GM21515 (cell line): ENCODE measurements around the gene DGKI.

ENCODE experiments used
- ATAC-seq: cut with Tn5 transposase; IDR thresholded peaks from one replicate; pipeline ENCODE4 v1.9.1; 2021; ENCODE audit not compliant: unreplicated experiment

Gene DGKI

DNA sequence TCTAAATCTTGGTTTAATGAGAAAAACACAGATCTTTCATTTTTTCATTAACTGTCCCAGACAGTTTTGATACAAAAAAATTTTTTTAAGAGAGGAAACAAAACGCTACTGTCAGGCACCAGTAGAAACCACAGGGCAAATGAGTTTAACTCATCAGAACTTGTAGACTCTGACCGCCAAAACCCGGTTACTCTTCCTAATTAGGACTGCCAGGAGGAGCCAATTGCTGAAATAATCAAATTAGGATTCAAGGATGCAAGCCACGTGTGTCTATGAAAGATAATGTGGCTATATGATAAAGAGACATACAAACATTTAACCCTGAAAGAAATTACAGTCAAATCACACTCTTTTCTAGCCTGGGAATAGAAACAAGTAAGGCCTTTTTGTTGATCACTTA is 154.4 kb downstream of the DGKI start:
- no peak for ATAC-seq

DNA sequence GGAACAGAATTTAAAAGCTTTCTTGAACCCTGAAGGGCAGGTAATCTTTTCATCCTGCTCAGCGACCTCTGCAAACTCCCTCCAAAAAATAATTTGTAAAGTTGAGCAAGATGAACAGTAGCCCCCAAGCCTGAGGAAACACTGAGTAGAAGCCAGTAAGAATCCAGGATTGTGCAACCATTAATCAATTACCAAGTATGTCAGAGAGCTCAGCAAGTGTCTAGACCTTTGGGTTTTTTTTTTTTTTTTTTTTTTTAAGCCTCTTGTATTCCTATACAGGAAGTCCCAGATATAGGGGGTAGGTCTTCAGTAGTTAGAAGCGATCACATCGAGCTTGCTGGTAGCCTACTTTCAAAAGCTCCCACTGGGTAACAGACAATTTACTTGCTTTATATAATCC is 155.2 kb downstream of the DGKI start:
- no peak for ATAC-seq

DNA sequence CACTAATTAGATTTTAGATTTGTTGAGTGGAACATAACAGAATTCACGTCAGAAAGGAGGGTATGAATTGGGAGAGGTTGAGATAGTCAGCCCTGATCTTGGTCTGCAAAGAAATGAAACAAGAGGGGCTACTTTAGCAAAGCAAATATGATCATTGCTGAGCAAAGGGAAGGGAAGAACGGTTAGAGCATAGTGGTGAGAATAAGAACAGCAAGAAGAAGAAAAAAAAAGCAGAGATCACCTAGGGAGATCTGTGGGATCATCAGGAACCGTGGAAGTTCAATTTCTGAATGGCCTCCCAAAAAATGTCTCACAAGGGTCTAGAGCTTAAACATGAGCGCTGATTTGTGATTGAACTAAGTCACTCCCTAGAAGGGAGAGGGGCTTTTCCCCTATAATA is 156.1 kb downstream of the DGKI start:
- ATAC-seq = no peak

DNA sequence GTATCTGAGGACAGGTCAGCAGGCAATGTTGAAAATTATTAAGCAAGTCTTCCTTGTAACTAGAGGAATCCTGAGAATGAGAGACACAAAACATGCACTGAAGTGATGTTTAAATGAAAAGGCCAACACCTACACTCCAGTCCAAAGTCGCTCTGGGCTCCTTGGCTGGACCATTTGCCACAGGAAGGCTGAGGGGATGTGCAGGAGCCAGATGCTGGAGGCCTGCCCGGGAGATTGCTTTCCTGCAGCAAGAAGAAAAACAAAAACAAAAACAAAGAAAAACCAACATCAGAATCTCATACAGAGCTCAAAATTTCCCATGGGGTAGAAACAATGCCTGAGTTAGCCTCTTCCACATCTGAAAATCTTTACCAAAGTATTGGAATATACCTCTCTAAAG is 157.0 kb downstream of the DGKI start:
- ATAC-seq = no peak

DNA sequence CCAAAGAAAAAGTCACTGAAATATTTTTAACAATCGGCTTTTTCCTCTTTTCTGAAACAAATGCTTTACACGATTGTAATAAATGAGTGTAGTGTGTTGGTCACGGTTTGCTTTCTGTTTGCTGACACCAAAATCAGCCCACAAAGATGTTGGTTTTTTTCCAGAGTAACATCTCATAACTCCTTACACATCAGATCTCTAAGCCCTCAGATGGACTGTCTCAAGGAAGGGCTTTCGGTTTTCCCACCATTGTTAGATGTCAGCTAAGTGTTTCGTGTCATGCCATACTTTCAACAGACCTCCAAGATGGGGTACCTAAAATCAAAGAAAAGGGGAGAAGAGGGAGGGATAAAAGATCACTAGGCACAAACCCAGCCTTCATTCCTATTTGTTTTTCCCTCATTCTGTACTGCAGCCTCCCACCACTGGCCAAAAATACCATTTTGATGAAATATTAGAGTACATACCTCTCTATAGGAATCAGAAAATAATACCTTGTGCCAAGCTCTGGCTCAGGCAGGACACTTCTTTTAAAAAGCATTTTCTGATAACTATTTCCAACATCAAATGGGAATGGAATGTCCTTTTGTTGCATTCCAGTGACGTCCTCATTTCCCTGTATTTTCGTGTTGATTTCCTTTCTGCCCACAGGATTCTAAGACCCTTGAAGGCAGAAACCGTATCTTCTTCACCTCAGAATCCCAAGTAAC is 159.1 kb downstream of the DGKI start:
- ATAC-seq = no peak

DNA sequence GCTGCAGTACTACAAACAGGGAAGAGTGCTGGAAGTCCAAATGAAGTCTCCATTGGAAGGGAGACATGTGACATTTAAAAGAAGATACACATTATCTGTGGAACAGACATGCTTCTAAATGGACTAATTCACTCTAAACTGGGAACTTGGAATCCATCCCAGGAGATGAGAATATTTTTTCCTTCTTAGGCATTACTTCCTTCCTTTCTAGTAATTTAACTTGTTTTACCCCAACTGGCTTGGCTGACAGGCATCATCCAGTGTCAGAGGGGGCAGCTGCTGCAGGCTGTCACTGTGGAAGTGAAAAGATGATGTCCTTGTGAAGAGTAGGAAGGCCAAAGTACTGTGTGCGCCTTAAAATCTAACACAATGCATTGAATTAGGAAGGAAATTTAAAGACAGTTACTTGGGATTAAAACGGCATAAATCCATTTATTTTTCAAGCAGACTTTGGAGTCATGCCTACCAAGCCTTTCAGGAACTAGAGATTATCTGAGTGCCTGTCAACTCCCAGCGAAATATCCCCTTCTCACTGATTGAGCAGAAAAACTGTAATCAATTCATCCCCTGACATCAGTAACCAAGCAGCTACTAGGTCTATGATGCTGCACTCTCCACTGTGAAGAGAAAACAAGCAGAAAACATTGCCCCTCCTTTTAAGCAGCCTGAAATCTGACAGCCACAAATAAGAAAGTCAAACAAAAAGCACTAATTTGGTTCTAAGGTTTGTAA is 161.2 kb downstream of the DGKI start:
- no peak for ATAC-seq

DNA sequence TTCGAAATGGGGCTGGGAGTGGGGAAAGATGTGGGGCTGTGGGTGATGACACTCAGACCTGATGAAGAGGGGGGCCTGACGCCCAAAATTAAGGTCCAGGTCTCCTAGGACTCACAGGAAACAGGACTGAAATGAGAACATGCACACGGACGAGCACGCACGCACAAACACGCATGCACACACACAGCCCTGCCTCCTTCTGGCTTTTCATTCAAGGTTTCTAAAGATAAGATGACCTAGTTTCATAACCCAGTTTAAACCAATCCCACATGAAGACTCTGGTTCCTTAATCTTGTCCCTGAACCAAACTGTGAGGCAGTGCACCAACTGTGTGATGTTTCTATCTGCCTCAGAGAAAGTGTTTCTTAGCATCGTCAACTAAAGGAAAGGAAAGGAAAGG is 162.0 kb downstream of the DGKI start:
- ATAC-seq = no peak

DNA sequence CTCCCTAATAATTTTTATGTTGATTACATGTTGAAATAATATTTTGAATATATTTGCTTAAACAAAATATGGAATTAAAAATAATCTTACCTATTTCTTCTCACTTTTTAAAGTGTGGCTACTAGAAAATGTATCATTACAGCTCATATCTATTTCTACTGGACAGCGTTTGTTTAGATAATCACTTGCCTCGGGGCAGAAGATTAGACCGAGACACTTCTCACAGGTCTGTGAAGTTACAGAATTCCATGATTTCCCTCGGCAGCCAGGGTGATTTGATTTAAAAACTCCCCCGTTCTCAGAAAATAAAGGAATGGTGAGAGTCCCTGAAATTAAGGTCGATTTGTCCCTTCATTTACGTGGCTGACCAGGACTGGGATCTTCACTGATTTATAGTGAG is 162.5 kb downstream of the DGKI start:
- no peak for ATAC-seq

DNA sequence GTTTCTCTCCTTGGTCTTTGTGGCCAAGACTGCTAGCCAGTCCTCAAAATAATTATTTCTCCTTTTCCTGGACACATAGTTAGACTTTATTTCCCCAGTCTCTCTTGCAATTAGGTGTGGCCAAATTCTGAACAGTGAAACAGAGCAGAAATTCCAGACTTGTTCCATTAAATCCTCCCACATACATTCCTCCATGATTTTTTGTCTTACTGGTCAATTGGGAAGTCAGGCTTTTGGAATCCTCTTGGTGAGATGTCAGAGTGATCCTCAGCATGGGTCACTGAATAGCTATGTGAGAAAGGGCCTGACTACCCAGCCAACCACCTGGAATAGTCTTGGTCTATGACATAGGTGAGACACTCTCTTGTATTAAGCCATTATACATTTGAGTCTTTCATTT is 164.2 kb downstream of the DGKI start:
- ATAC-seq = no peak

DNA sequence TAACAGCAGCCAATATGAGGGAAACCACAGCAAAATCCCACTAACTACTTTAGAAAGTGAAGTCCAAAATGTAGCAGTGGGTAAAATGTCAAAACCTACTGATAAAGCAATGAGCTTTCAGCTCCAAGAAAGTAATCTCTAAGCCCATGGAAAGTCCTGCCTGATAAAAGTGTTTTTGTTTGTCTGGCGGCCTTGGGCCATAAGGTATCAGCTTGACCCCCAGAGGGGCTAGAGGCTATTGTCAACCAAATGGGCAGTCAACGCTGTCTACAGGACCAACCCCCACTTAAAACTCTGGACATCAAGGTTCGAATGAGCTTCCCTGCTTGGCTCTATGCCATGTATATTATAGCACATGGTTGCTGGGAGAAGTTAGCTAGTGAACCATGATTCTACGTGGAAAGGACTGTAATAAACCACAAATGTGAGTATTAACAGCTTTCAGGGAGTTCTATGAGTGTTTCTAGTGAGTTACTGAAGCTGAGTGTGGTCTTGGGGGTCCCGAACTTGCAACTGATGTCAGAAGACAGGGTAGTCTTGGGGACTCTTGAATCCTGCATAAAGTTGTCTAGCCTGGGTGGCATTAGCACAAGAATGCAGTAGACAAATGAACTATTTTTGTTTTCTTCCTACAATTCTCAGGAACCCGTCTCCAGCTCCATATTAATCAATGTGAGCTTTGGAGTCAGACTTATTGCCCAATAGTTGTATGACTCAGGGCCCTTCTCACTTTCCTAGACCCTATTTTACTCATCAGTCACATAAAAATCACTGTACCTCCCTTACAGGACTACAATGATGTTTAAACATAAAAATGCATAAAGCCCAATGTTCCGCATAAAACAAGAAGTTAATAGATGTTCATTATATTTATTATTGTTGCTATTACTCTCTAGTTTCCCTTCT is 164.9 kb downstream of the DGKI start:
- ATAC-seq = no peak

DNA sequence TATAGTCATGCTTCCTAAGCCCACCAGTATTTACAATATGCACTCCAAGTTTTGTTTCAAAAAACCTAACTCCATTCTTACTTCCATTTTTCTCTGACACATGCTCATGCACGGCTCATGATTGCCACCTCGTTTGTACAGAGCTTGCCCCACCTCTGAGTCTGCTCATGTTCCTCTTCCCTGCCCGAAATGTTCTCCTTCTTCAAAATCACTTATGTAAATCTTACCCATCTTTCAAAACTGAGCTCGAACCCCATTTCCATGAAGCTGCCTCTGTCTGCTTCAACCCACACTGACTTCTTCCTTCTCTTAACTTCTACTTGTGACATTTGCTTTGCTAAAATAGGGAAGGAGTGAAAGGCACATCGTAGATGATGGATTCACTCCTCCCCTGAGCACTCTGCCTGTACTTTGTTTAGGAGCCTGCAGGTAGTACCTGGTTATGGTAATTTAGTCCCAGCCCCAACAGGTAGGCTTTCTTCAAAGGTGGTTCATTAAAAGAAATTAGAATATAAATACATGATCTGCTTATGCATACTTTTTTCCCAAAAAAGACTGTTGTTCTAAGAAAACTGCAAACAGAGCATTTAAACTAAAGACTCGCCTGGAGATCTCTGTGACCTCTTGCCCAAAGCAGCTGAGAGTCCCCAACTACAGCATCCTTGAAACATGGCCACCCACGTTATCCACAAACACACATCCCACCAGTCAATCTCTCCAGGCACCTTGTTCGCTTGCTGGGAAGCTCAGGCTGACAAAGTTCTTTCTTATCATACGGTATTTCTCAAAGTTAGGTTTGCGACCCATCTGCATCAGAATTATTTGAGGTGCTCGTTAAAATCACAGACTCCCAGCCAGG is 172.0 kb downstream of the DGKI start:
- no peak for ATAC-seq

DNA sequence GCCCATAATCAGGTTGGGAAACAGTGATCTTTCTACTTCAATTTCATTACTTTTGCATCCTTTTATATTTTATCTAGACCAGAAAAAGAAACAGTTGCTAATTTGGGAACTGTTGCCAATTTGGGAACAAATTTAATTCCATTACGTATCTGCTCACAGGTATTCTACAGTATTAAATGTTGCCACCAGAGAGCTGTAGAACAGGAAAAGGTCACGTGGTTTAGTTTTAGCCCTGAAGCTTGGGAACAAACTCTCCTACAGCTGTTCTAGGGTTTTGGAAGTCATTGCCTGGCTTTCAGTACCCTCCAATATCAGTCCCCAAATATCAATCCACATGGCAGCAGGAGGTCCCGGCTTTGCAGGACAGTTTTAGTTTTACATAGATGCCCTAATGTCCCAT is 172.7 kb downstream of the DGKI start:
- ATAC-seq = no peak

DNA sequence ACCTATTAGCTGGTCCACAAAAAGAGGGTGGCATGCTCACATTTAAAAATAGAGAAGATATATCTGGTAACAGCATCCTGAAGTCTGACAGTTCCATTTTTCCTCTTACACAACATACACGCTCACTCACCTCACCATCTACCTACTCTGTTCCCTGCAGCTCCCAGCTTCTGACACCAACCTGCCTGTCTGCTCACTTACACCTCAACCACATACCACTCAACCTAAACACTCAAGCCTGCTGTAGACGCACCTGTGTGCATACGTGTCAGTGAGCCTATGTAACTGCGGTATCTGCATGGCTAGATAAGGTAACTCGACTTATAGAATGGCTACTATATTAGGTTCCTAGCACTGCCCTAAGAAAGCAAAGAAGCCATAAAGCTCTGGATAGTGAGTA is 174.9 kb downstream of the DGKI start:
- ATAC-seq = no peak

DNA sequence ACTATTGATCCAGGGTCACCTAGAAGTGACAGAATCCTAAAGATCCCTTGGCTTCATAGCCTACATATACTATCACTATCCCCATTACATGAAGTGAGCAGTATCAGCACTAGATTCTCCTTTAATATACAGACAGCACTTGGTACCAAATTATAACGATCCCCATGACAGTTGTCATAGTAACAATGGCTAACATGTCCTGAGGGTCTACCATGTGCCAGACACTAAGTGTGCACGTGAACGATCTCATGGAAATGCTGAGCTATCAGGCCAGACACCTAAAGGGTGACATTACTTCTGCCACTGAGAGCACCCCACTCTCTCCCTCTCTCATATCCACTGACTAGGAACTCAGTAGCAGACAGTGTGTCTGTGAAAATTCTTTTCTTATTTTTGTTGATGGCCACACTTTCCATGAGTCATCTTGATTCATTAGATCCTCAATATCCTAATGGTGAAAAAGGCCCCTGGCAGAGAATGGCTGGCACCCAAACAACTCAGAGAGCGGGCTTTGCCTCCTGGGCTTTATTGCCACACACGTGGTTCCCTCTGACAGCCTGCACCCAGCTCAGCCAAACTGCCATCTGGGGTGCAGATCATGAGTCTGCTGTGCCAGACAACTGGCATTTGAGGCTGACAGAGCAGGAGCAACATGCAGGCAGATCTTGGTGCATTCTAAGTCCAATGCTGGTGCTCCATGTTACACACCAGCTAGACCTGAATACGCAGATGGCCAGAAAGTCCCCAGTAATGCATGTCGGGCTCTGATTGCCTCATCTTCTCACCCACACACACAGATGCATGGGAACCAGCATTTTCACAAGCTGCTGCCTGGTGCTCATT is 176.3 kb downstream of the DGKI start:
- no peak for ATAC-seq

DNA sequence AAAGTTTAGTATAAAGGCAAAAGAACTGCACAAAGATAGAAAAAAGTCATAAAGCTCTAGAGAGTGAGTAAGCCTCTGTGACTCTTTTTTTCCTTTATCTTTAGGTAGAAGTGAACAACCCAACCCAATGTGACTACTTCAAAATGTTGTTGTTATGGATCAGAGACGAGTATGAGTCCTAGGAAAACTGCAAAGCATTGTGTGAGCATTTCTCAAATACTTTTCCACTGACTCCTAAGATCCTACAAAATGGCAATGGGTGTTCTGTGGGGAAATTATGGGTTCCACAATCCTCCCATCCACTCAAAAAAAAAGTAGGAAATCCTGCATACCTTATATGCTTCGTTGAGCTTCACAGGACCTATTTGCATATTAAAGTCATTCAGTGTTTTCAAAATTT is 177.1 kb downstream of the DGKI start:
- no peak for ATAC-seq

DNA sequence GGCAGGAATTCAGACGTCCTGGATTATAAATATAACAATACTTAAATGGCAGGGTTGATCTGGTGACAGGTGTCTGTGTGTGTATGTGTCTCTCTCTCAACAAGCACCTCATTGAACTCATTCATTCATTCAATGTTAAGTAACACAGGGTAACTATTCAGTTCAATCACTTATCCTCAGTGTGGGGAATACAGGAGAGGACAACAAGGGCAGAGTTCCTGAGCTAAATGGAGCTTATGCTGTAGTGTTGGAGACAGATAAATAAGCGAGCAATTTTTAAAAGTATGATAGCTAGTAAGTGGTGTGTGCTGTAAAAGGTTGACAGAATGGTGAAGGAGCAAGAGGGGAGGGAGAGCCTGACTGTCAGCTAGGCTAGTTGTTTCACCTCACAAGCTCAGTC is 178.4 kb downstream of the DGKI start:
- no peak for ATAC-seq

DNA sequence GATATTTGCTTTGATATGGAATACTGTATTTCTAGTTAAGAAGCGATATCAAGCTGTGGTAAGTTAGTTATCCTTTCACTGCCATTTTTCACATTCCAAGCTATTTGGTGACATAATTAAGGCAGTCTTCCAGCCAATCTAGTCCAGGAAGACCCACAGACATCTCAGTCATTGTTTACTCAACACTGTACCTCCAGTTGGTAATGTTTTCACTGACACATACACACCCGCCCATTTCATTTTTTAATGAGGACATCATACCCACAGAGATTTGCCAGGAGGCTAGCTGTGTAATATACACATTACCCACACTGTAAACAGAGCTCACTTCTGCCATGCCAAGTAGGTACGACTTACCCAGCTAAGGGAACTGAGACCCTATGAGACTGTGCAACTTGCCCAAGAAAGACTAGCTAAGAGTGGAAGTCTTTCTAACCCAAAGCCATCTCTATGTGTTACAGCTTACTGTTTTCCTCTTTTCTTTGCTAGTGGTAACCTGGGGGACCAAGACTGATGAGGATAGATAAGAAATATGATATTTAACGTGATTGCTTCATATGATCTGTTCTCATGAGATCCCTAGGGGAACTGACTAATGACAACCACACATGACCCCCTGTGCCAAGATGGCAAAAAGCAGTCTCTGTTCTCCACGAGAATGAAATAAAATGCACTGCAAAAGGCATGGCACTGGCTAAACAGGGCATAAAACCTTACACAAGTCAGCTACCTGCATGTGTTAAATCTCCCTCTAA is 179.0 kb downstream of the DGKI start:
- no peak for ATAC-seq

DNA sequence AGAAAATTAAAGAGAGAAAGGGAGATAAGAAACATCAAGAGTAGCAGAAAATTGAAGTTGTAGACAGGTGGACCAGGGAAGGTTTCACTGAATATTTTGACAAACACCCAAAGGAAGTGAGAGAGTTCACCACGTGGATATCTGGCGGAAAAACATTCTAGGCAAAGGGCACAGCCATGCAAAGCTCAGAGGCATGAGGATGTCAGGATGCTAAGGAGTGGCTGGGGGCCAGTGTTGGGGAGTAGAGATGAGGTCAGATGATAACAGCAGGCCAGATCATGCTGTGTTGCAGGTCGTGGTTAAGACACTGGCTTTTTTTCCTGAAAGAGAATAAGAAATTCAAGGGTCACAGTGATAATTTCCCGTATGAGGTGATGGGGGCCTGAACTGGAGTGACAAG is 181.9 kb downstream of the DGKI start:
- no peak for ATAC-seq

DNA sequence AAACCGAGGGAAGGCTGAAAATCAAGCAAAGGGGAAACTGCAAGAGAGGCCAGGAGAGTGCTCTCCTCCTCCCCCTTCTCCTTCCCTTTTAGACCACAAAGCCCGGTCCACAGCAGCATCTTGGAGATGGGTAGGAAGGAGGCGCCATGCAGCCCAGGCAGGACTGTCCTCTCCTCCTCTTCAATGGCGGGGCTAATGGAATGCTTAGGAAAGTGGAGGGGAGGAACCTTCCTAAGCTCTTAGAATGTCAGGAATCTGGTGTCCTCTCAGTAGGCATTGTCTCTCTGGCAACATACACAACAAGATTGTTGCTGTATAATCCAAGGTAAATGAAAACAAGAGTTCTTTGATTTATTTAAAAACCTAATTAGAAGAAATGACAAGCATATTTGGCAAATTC is 185.1 kb downstream of the DGKI start:
- no peak for ATAC-seq
